Loucy (cell line): ENCODE data around the gene GLB1L.

Experiments used
- EZH2phosphoT487 ChIP-seq: fragments of 200-600 bp; IDR thresholded peaks from 2 replicates; pipeline ENCODE4 v1.6.1; 2018; ENCODE audit warnings: antibody characterized with exemption, mild to moderate bottlenecking, moderate library complexity, borderline replicate concordance
- TF ChIP-seq, protein P1 (sequence below): fragments of 200-600 bp; sonication (generic); conservative IDR thresholded peaks from 2 replicates; pipeline ENCODE4 v1.5.1; 2014; ENCODE audit warnings: mild to moderate bottlenecking, antibody characterized with exemption, low read length

DNA sequence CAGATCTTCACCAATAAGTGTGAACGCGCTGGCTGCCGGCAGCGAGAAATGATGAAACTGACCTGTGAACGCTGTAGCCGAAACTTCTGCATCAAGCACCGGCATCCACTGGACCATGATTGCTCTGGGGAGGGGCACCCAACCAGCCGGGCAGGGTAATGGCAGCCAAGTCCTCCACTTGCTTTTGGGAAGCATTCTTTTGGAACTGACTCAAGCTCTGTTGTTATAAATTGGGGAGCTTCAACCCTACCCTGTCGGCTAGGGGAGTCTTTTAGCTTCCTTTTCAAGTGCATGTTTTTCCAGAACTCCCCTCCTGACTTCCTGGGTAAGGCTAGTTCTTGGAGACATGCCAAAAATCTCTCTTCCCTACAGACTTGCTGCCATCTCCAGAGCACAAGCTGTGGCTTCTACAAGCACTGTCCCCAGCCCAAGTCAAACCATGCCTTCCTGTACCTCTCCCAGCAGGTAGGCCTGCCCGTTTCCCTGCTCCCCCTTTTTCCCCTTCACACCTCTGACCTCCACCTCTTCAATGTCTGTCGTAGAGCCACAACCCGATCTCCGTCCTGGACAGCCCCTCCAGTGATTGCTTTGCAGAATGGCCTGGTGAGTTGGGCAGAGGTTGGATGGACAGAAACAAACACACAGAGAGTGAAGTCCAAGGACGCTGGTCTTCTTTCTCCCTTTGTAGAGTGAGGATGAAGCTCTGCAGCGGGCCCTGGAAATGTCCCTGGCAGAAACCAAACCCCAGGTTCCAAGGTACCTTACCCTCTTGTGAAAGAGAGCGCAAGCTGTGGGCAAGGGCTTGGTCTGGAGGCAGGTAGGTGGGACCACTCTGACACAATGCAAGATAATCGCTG lies 37.1 kb downstream of the GLB1L start:
- TF ChIP-seq, protein P1, sequence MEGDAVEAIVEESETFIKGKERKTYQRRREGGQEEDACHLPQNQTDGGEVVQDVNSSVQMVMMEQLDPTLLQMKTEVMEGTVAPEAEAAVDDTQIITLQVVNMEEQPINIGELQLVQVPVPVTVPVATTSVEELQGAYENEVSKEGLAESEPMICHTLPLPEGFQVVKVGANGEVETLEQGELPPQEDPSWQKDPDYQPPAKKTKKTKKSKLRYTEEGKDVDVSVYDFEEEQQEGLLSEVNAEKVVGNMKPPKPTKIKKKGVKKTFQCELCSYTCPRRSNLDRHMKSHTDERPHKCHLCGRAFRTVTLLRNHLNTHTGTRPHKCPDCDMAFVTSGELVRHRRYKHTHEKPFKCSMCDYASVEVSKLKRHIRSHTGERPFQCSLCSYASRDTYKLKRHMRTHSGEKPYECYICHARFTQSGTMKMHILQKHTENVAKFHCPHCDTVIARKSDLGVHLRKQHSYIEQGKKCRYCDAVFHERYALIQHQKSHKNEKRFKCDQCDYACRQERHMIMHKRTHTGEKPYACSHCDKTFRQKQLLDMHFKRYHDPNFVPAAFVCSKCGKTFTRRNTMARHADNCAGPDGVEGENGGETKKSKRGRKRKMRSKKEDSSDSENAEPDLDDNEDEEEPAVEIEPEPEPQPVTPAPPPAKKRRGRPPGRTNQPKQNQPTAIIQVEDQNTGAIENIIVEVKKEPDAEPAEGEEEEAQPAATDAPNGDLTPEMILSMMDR, result no peak
- TF ChIP-seq EZH2phosphoT487, result no peak
